HepG2 (cell line): ENCODE data around the gene LBX1. TPM values are rescaled to one million over a fixed set of nuclear protein-coding genes. Genes with fewer than 3 reads are reported as not detected.
A peak's percentile ranks its signal among the peaks of the same experiment; 100 is the strongest.

ENCODE experiments used
- ATAC-seq: fragments of 200-7000 bp; cut with Tn5 transposase; 3 replicates; pipeline ENCODE4 v1.9.1; 2020; ENCODE audit warnings: mild to moderate bottlenecking, moderate library complexity
- BruUV-seq: library from RNA; stranded (reverse); fragments of 400-500 nt; replicated peaks from 2 replicates; lab custom pipeline; 2021; lab: Mats Ljungman, UMichigan
- CTCF ChIA-PET: fragments of 300-600 bp; formaldehyde crosslinking; extraction: SDS; loops from one replicate; lab custom pipeline; 2021; ENCODE audit warnings: low total read pairs, inconsistent platforms, low intra/inter-chr PET ratio; lab: Yijun Ruan, JAX
- POLR2A ChIA-PET: fragments of 350-600 bp; sonication (Branson Sonifier 250); formaldehyde crosslinking; loops from one replicate; lab custom pipeline; 2020; ENCODE audit warnings: antibody characterized with exemption, inconsistent platforms; lab: Yijun Ruan, JAX
- DNase-seq: peaks from one replicate; pipeline ENCODE4 v3.0.0-alpha.2; 2015; ENCODE audit warnings: low spot score
- FAIRE-seq: peaks from 3 replicates; lab custom pipeline; 2011; peaks lifted over from hg19 to GRCh38; lab: Jason Lieb, UNC
- H2AFZ ChIP-seq: one replicate; pipeline ENCODE4 v1.6.1; 2011; ENCODE audit warnings: low read length, inconsistent platforms
- H3K27ac ChIP-seq: fragments of 300-600 bp; 3 replicates; pipeline ENCODE4 v1.8.0; 2011; ENCODE audit warnings: mixed run types, mild to moderate bottlenecking, mixed read lengths, low read length, inconsistent platforms; ENCODE audit not compliant: insufficient read depth; ENCODE audit errors: extremely low read length
- H3K27me3 ChIP-seq, 2 experiments: fragments of 200-600 bp in 1 of 2; 2 replicates in 1 of 2; 3 replicates in 1 of 2; pipeline versions ENCODE4 v1.6.0 to v1.8.0; 2011; ENCODE audit warnings: low read length in 2 of 2, mild to moderate bottlenecking in 2 of 2, moderate library complexity in 2 of 2, inconsistent platforms in 1 of 2; ENCODE audit not compliant: insufficient read depth in 2 of 2, control insufficient read depth in 1 of 2
- H3K36me3 ChIP-seq, 2 experiments: fragments of 200-600 bp in 1 of 2; replicated peaks in 1 of 2; 2 replicates in 1 of 2; 3 replicates in 1 of 2; pipeline versions ENCODE4 v1.5.1 to v1.8.0; 2011; ENCODE audit warnings: low read length in 2 of 2, inconsistent platforms in 1 of 2; ENCODE audit not compliant: insufficient read depth in 2 of 2, control insufficient read depth in 1 of 2
- H3K4me1 ChIP-seq: 2 replicates; pipeline ENCODE4 v1.5.1; 2012; ENCODE audit warnings: low read length, inconsistent platforms; ENCODE audit not compliant: insufficient read depth
- H3K4me2 ChIP-seq: 2 replicates; pipeline ENCODE4 v1.6.0; 2011; ENCODE audit warnings: low read depth, low read length, inconsistent platforms
- H3K4me3 ChIP-seq, 3 experiments: fragments of 200-600 bp in 1 of 3; sonication (generic), shearing (Covaris generic) in 1 of 3; replicated peaks in 1 of 3; 2 replicates each; pipeline ENCODE4 v1.5.1; 2011 to 2016; ENCODE audit warnings: low read length in 3 of 3, inconsistent platforms in 2 of 3, low read depth in 2 of 3, mild to moderate bottlenecking in 2 of 3, control low read depth in 1 of 3, mixed read lengths in 1 of 3; ENCODE audit not compliant: insufficient read depth in 1 of 3
- H3K79me2 ChIP-seq: one replicate; pipeline ENCODE4 v1.6.1; 2011; ENCODE audit warnings: low read length, inconsistent platforms; ENCODE audit not compliant: insufficient read depth
- H3K9ac ChIP-seq: 2 replicates; pipeline ENCODE4 v1.6.0; 2011; ENCODE audit warnings: mild to moderate bottlenecking, low read depth, low read length, inconsistent platforms; ENCODE audit not compliant: insufficient read depth
- H3K9me3 ChIP-seq: 2 replicates; pipeline ENCODE4 v1.5.1; 2012; ENCODE audit warnings: mild to moderate bottlenecking, low read length
- H4K20me1 ChIP-seq: 2 replicates; pipeline ENCODE4 v1.6.0; 2011; ENCODE audit warnings: inconsistent platforms, mild to moderate bottlenecking, low read length, moderate library complexity; ENCODE audit not compliant: insufficient read depth
- CSRNP1 ChIP-seq: sonication (generic); formaldehyde crosslinking; IDR thresholded peaks from 2 replicates; pipeline ENCODE4 v1.8.1; 2023; ENCODE audit warnings: mild to moderate bottlenecking, missing genetic modification reagents
- CTCF ChIP-seq: sonication (generic); formaldehyde crosslinking; IDR thresholded peaks from 2 replicates; pipeline ENCODE4 v1.5.0; 2020; ENCODE audit warnings: mild to moderate bottlenecking, missing genetic modification reagents, moderate library complexity
- GZF1 ChIP-seq: sonication (generic); formaldehyde crosslinking; IDR thresholded peaks from 2 replicates; pipeline ENCODE4 v1.5.1; 2020; ENCODE audit warnings: mild to moderate bottlenecking, missing genetic modification reagents
- HOXA3 ChIP-seq: sonication (generic); formaldehyde crosslinking; IDR thresholded peaks from 2 replicates; pipeline ENCODE4 v1.5.0; 2020; ENCODE audit warnings: missing genetic modification reagents
- MIER2 ChIP-seq: IDR thresholded peaks from 2 replicates; pipeline ENCODE4 v1.6.1; 2016; ENCODE audit warnings: missing biosample characterization, missing genetic modification reagents
- POLR2AphosphoS2 ChIP-seq: IDR thresholded peaks from 2 replicates; pipeline ENCODE4 v1.6.1; 2011; ENCODE audit warnings: low read depth, low read length, improper control_type of control experiment
- RAD21 ChIP-seq: fragments of 450-650 bp; formaldehyde crosslinking; IDR thresholded peaks from 2 replicates; pipeline ENCODE4 v1.5.0; 2020; ENCODE audit warnings: mild to moderate bottlenecking
- SMC3 ChIP-seq: IDR thresholded peaks from 2 replicates; pipeline ENCODE4 v1.6.1; 2011; ENCODE audit warnings: low read length, improper control_type of control experiment
- STAG1 ChIP-seq: sonication (generic); formaldehyde crosslinking; IDR thresholded peaks from 2 replicates; pipeline ENCODE4 v1.4.0; 2020; ENCODE audit warnings: missing genetic modification reagents
- TEAD3 ChIP-seq: optimal IDR thresholded peaks from 2 replicates; pipeline ENCODE3; 2016; ENCODE audit warnings: borderline replicate concordance
- XRCC5 ChIP-seq: fragments of 200-400 bp; formaldehyde crosslinking; optimal IDR thresholded peaks from 2 replicates; pipeline ENCODE3; 2017; ENCODE audit warnings: mild to moderate bottlenecking, low read length
- YY1 ChIP-seq: IDR thresholded peaks from 2 replicates; pipeline ENCODE4 v1.6.1; 2011; ENCODE audit warnings: low read length, low read depth, moderate library complexity, mild to moderate bottlenecking; ENCODE audit not compliant: insufficient read depth, insufficient replicate concordance
- ZBTB20 ChIP-seq: sonication (generic); formaldehyde crosslinking; IDR thresholded peaks from 2 replicates; pipeline ENCODE4 v1.8.1; 2023; ENCODE audit warnings: missing genetic modification reagents, low read depth, mild to moderate bottlenecking, borderline replicate concordance
- ZBTB25 ChIP-seq: IDR thresholded peaks from 2 replicates; pipeline ENCODE4 v1.6.1; 2018; ENCODE audit warnings: missing genetic modification reagents
- WGBS: methylation state at CpG from one replicate; pipeline ENCODE4 v1.1.6; 2017; ENCODE audit warnings: low lambda C conversion rate; 5-methylcytosine and 5-hydroxymethylcytosine counted together
- in situ Hi-C: cut with HindIII; loops from 2 replicates; pipeline ENCODE4 v1.10.0; 2017; ENCODE audit warnings: low pct_unique_long_range_greater_than_20kb; ENCODE audit not compliant: extremely low pct_ligation_motif_present
- intact Hi-C: fragments of 100-400 bp; cut with micrococcal nuclease; formaldehyde crosslinking; loops from one replicate; pipeline ENCODE4 v1.10.0; 2022; ENCODE audit not compliant: unreplicated experiment
- polyA plus RNA-seq, 8 experiments: library from polyadenylated mRNA; depleted of rRNA in 3 of 8; stranded (reverse) in 7 of 8; unstranded in 1 of 8; fragments of >200 nt; fragmentation: Illumina TruSeq in 4 of 8; extraction: Trizol in 4 of 8; gene quantifications; 2 replicates each; pipeline versions ENCODE4 v1.2.1 to v1.2.3, GENCODE V29; 2011 to 2016; ENCODE audit warnings: low read depth in 4 of 8, missing spikeins in 1 of 8, mixed read lengths in 1 of 8; ENCODE audit not compliant: insufficient read depth in 1 of 8
- total RNA-seq, 5 experiments: library from RNA; depleted of rRNA; stranded (reverse); fragments of >200 nt; fragmentation: Illumina TruSeq; extraction: Trizol; gene quantifications; 2 replicates each; pipeline ENCODE4 v1.2.3, GENCODE V29; 2016; ENCODE audit warnings: low read depth in 1 of 5

LBX1 gene
- total and polyA plus RNA-seq, 2 of the 13 experiments (the other 11 are each of a cell fraction or from before 2014, with no cell fraction given): not detected

GRCh38 chr10:101272229-101272868 is 43.1 kb upstream of the LBX1 start:
- BruUV-seq: no TSS peak
- TF ChIP-seq SMC3 (peak; percentile 77), ZBTB20 (CRISPR knock-in tag) (no peak), YY1 (peak; percentile 78), POLR2AphosphoS2 (no peak), RAD21 (CRISPR knock-in tag) (peak; percentile 67), STAG1 (CRISPR knock-in tag) (peak; percentile 46), TEAD3 (CRISPR knock-in tag) (peak; percentile 14), GZF1 (no peak), MIER2 (CRISPR knock-in tag) (no peak), XRCC5 (peak; percentile 44), HOXA3 (CRISPR knock-in tag) (peak; percentile 29; the same call in 1 of the 2 replicates), CTCF (CRISPR knock-in tag) (peak; percentile 81), CSRNP1 (CRISPR knock-in tag) (no peak), ZBTB25 (CRISPR knock-in tag) (0 out of 2 replicates have a peak, but pooled peaks have one; percentile 34)
- Histone ChIP-seq H3K9ac (no peak overlapping the region), H3K4me1 (no peaks in the 10 kb centered on the region), H3K79me2 (no peaks in the 10 kb centered on the region), H3K27me3 (peaks cover 4 to 15% of the 10 kb centered on the region in 2 experiments; a peak in 3 of 5 replicates), H3K9me3 (no peaks in the 10 kb centered on the region), H2AFZ (no peak overlapping the region), H4K20me1 (no peaks in the 10 kb centered on the region), H3K4me2 (no peak overlapping the region; the same call in 1 of the 2 replicates), H3K36me3 (no peaks in the 10 kb centered on the region), H3K27ac (no peak overlapping the region), H3K4me3 (peak overlapping the region in 1 of 3 experiments; percentile 18; a peak in 1 of 6 replicates)
- in situ Hi-C loops: no loop called here
- WGBS: 24% methylated on average over 13 of the region's 13 CpGs
- POLR2A ChIA-PET: no interaction called here
- FAIRE-seq (peak; percentile 79), DNase-seq (peak; percentile 48), ATAC-seq (peak; percentile 95)
- CTCF ChIA-PET: interaction anchor here (0.9 to 1.4 kb wide), 4 partner anchors 170 to 298 kb away, joined by 3 to 8 read pairs (median 6); no protein-coding TSS in a partner anchor
- intact Hi-C loops: no loop called here
